Measurements from ENCODE around the gene PIK3R5.

The PIK3R5 gene

GRCh38 chr17:8855477-8856204, 109.9 kb downstream of the PIK3R5 start:
- TF ChIP-seq, protein P1, sequence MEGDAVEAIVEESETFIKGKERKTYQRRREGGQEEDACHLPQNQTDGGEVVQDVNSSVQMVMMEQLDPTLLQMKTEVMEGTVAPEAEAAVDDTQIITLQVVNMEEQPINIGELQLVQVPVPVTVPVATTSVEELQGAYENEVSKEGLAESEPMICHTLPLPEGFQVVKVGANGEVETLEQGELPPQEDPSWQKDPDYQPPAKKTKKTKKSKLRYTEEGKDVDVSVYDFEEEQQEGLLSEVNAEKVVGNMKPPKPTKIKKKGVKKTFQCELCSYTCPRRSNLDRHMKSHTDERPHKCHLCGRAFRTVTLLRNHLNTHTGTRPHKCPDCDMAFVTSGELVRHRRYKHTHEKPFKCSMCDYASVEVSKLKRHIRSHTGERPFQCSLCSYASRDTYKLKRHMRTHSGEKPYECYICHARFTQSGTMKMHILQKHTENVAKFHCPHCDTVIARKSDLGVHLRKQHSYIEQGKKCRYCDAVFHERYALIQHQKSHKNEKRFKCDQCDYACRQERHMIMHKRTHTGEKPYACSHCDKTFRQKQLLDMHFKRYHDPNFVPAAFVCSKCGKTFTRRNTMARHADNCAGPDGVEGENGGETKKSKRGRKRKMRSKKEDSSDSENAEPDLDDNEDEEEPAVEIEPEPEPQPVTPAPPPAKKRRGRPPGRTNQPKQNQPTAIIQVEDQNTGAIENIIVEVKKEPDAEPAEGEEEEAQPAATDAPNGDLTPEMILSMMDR (IDR thresholded peaks at IDR 0.05; ENCODE audit: low read depth, low read length), result no peak
- no peak overlapping the region for H3K4me3 ChIP-seq (ENCODE audit: low read depth, low read length)

DNA sequence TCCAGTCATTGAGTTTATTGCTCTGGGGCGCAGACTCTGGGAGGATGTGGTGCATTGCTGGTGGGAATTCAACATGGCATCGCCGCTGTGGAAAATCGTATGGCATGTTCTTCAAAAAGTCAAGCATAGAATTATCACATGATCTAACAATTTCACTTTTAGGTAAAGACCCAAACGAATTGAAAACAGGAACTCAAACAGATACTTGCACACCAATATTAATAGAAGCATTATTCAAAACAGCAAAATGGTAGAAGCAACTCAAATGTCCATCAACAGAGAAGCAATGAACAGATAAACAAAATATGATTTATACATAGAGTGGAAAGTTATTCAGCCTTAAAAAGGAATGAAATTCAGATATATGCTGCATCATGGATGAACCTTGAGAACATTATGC, 113.9 kb downstream of the PIK3R5 start:
- no peak overlapping the region for H3K4me3 ChIP-seq (ENCODE audit: low read depth, low read length)

GRCh38 chr17:8849311-8850041, 116.0 kb downstream of the PIK3R5 start:
- TF ChIP-seq, protein P1 (IDR thresholded peaks at IDR 0.05; ENCODE audit: low read depth, low read length), result no peak
- no peak overlapping the region for H3K4me3 ChIP-seq (ENCODE audit: low read depth, low read length)

More for the DNA sequence above, 113.9 kb downstream of the PIK3R5 start:
- TF ChIP-seq, protein P1 (IDR thresholded peaks at IDR 0.05; ENCODE audit: low read depth, low read length), result no peak

- H3K4me3 ChIP-seq (ENCODE audit: low read depth, low read length), result no peak overlapping the region
- TF ChIP-seq, protein P1 (IDR thresholded peaks at IDR 0.05; ENCODE audit: low read depth, low read length), result no peak
Observed at GRCh38 chr17:8847891-8848290, 117.6 kb downstream of the PIK3R5 start.

DNA sequence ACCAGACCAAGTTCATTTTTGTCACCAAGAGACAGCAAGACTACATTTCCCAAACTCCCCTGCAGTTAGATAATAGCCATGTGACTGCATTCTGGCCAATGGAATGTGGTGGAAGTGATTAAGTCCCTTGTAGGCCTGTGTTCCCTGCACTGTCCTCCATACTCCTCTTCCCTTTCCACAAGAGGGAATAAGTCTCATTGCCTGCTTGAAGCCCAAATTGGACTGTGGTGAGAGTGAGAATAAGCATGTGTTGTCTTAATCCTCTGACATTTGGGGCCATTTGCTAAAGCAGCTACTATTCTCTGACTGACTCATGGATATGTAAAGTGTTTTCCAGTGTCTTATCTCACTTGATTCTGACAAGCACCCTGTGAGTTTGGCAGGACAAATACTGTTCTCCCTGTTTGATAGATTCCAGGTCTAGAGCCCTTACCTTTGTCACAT, 118.7 kb downstream of the PIK3R5 start:
- TF ChIP-seq, protein P1 (IDR thresholded peaks at IDR 0.05; ENCODE audit: low read depth, low read length), result no peak
- H3K4me3 ChIP-seq (ENCODE audit: low read depth, low read length), result no peak overlapping the region

DNA sequence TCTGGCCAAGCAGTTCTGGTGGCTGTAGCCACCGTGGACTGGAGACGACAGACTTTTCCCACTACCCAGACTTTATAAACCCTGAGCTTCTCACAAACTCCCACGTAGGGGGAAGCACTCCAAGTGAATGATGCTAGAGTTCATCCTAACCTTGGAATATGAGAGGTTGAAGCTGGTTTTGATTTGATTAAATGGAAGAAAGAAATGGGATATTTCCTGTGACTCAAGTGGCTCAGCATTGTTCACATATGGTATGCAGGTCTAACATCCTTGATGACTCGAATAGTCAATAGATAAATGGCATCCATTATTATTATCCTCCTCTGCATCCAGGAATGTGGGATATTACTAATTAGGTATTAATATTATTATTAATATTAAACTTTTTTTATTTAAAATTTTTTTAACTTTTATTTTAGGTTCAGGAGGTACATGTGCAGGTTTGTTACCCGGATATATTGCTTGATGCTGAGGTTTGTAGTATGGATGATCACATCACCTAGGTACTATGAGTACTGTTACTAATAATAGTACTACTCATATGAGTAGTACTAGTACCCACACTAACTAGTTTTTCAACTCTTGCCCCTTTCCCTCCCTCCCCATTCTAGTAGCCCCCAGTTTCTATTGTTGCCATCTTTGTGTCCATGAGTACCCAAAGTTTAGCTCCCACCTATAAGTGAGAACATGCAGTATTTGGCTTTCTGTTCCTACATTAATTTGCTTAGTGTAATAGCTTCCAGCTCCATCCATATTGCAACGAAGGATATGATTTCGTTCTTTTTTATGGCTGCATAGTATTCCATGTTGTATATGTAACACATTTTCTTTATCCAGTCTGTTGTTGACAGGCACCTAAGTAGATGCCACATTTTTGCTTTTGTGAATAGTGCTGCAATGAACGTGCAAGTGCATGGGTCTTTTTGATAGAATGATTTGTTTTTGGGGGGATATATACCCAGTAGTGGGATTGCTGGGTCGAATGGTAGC, 121.0 kb downstream of the PIK3R5 start:
- TF ChIP-seq, protein P1 (IDR thresholded peaks at IDR 0.05; ENCODE audit: low read depth, low read length), result no peak
- no peak overlapping the region for H3K4me3 ChIP-seq (ENCODE audit: low read depth, low read length)

All from WI38 (cell line).